OCI-LY7 (cell line): Measurements from ENCODE around the gene DYNLT2. TPM values are rescaled to one million over a fixed set of nuclear protein-coding genes. Genes with fewer than 3 reads are reported as not detected.

ENCODE experiments used
- BruUV-seq: library from RNA; stranded (reverse); fragments of 400-500 nt; replicated peaks from 2 replicates; lab custom pipeline; 2021; lab: Mats Ljungman, UMichigan
- CTCF ChIA-PET: fragments of 300-600 bp; sonication (Branson Sonifier 250); formaldehyde crosslinking; loops from one replicate; lab custom pipeline; 2022; ENCODE audit warnings: antibody characterized with exemption; ENCODE audit not compliant: unreplicated experiment; lab: Charles Lee
- POLR2A ChIA-PET: fragments of 300-600 bp; sonication (Branson Sonifier 250); formaldehyde crosslinking; loops from one replicate; lab custom pipeline; 2022; ENCODE audit warnings: antibody characterized with exemption; lab: Charles Lee
- DNase-seq: peaks from one replicate; pipeline ENCODE4 v3.0.0-alpha.2; 2015; ENCODE audit warnings: low spot score
- H2AFZ ChIP-seq: fragments of 200-600 bp; sonication (generic), shearing (Covaris generic); 2 replicates; pipeline ENCODE4 v1.6.1; 2014; ENCODE audit warnings: mild to moderate bottlenecking, antibody characterized with exemption, low read length, moderate library complexity
- H3K27ac ChIP-seq: fragments of 200-600 bp; sonication (generic); 2 replicates; pipeline ENCODE4 v1.5.1; 2014; ENCODE audit warnings: mixed run types, low read depth, mild to moderate bottlenecking, moderate library complexity, low read length, inconsistent platforms; ENCODE audit not compliant: poor library complexity, severe bottlenecking
- H3K36me3 ChIP-seq: fragments of 200-600 bp; sonication (generic); 2 replicates; pipeline ENCODE4 v1.6.1; 2014; ENCODE audit warnings: mild to moderate bottlenecking, antibody characterized with exemption, low read length, moderate library complexity, mixed read lengths; ENCODE audit not compliant: insufficient read depth
- H3K4me1 ChIP-seq: fragments of 200-600 bp; sonication (generic); 2 replicates; pipeline ENCODE4 v1.5.1; 2014; ENCODE audit warnings: mild to moderate bottlenecking, low read length; ENCODE audit not compliant: insufficient read depth, poor library complexity, severe bottlenecking
- H3K4me2 ChIP-seq: fragments of 200-600 bp; sonication (generic); 2 replicates; pipeline ENCODE4 v1.6.1; 2014; ENCODE audit warnings: mild to moderate bottlenecking, low read length
- H3K4me3 ChIP-seq: fragments of 200-600 bp; sonication (generic); 2 replicates; pipeline ENCODE4 v1.5.1; 2014; ENCODE audit warnings: mild to moderate bottlenecking, low read depth, low read length; ENCODE audit not compliant: poor library complexity, severe bottlenecking
- H3K79me2 ChIP-seq: fragments of 200-600 bp; sonication (generic); 2 replicates; pipeline ENCODE4 v1.6.1; 2016; ENCODE audit warnings: low read depth, mild to moderate bottlenecking, low read length, moderate library complexity, mixed read lengths; ENCODE audit not compliant: insufficient read depth
- H3K9me2 ChIP-seq: fragments of 200-600 bp; sonication (generic); 2 replicates; pipeline ENCODE4 v1.6.1; 2016; ENCODE audit warnings: mild to moderate bottlenecking, low read length, mixed read lengths; ENCODE audit not compliant: insufficient read depth
- H3K9me3 ChIP-seq: fragments of 200-600 bp; sonication (generic); 2 replicates; pipeline ENCODE4 v1.6.1; 2014; ENCODE audit warnings: mild to moderate bottlenecking, mixed run types, low read length, mixed read lengths
- H4K20me1 ChIP-seq: fragments of 200-600 bp; sonication (generic); 2 replicates; pipeline ENCODE4 v1.6.1; 2014; ENCODE audit warnings: mild to moderate bottlenecking, antibody characterized with exemption, low read length, moderate library complexity, mixed read lengths; ENCODE audit not compliant: insufficient read depth
- EZH2phosphoT487 ChIP-seq: fragments of 200-600 bp; sonication (generic); IDR thresholded peaks from 2 replicates; pipeline ENCODE4 v1.6.1; 2018; ENCODE audit warnings: low read depth, borderline replicate concordance, mild to moderate bottlenecking, mixed run types, antibody characterized with exemption, low read length, moderate library complexity, mixed read lengths
- intact Hi-C: fragments of 100-400 bp; cut with micrococcal nuclease; formaldehyde crosslinking; loops from one replicate; pipeline ENCODE4 v1.10.0; 2022; ENCODE audit not compliant: unreplicated experiment
- total RNA-seq, 2 experiments: library from RNA; depleted of rRNA in 1 of 2; stranded (reverse); fragments of >200 nt in 1 of 2; shearing (Covaris generic) in 1 of 2; gene quantifications; 2 replicates each; pipeline ENCODE4 v1.2.3, GENCODE V29; 2014 to 2022
- TF ChIP-seq, protein P1 (sequence below): fragments of 200-600 bp; sonication (generic); conservative IDR thresholded peaks from 2 replicates; pipeline ENCODE4 v1.5.1; 2014; ENCODE audit warnings: mild to moderate bottlenecking, antibody characterized with exemption, low read length, moderate library complexity, mixed read lengths

Gene DYNLT2
- total RNA-seq, 2 experiments from 2014 or later = 6.4 to 7.7 TPM

DNA sequence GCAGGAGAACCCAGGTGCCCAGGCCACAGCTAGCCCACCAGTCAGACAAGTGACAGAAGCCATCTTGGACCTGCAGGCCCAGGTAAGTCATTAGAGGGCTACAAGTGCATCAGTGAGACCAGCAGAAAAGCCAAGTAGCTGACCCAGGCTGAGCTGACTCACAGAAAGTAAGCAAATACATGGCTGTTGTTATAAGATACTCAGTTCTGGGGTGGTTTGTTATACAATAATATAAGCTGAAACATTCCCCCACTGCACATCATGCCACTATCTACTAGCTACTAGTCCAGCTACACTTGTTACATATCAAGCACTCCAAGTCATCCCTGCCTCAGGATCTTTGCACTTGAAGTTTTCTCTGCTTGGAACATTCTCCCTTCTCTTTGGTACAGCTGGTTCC, 10.0 kb downstream of the DYNLT2 start:
- H3K4me1 ChIP-seq = no peaks in the 10 kb centered on the region
- H2AFZ ChIP-seq = no peak overlapping the region
- no peaks in the 10 kb centered on the region for H3K79me2 ChIP-seq
- H4K20me1 ChIP-seq = no peaks in the 10 kb centered on the region
- POLR2A ChIA-PET = interaction anchor here (0.7 to 0.9 kb wide), 2 partner anchors 36 to 863 kb away, joined by 3 read pairs; no protein-coding TSS in a partner anchor
- H3K9me3 ChIP-seq = peaks cover 13% of the 10 kb centered on the region
- no peak overlapping the region for H3K27ac ChIP-seq
- H3K36me3 ChIP-seq = no peaks in the 10 kb centered on the region; the same call in 1 of the 2 replicates
- CTCF ChIA-PET = no interaction called here
- intact Hi-C loops = no loop called here
- BruUV-seq = no TSS peak
- H3K4me2 ChIP-seq = no peak overlapping the region
- DNase-seq = no peak
- TF ChIP-seq EZH2phosphoT487 = no peak
- TF ChIP-seq, protein P1, sequence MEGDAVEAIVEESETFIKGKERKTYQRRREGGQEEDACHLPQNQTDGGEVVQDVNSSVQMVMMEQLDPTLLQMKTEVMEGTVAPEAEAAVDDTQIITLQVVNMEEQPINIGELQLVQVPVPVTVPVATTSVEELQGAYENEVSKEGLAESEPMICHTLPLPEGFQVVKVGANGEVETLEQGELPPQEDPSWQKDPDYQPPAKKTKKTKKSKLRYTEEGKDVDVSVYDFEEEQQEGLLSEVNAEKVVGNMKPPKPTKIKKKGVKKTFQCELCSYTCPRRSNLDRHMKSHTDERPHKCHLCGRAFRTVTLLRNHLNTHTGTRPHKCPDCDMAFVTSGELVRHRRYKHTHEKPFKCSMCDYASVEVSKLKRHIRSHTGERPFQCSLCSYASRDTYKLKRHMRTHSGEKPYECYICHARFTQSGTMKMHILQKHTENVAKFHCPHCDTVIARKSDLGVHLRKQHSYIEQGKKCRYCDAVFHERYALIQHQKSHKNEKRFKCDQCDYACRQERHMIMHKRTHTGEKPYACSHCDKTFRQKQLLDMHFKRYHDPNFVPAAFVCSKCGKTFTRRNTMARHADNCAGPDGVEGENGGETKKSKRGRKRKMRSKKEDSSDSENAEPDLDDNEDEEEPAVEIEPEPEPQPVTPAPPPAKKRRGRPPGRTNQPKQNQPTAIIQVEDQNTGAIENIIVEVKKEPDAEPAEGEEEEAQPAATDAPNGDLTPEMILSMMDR = no peak
- no peaks in the 10 kb centered on the region for H3K9me2 ChIP-seq
- H3K4me3 ChIP-seq = no peak overlapping the region

DNA sequence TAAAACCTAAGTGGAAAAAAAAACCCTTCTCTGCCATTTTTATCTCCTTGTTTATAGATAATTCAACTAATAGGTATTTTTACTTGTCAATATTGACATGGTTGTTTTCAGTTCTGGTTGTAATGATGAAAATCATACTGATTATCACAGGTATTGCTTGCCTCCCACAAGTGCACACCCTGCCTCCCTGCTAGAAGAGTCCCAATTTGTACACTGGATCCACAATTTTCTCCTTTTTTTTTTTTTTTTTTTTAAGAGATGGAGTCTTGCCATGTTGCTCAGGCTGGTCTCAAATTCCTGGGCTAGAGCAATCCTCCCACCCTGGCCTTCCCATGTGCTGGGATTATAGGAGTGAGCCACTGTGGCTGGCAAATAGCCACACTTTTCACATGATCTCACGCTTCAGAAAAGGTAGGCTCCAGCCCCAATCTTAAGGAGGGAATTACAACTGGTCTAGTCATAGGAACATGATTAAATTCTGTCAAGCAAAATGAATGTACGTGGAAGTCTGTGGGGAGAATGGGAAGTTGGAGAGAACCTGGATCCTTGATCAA, 12.3 kb downstream of the DYNLT2 start:
- no peaks in the 10 kb centered on the region for H3K9me3 ChIP-seq
- ChIA-PET CTCF (no interaction called here), POLR2A (no interaction called here)
- H3K4me1 ChIP-seq = no peaks in the 10 kb centered on the region
- no peak overlapping the region for H3K4me3 ChIP-seq
- H3K79me2 ChIP-seq = no peaks in the 10 kb centered on the region
- TF ChIP-seq EZH2phosphoT487 = no peak
- TF ChIP-seq, protein P1 = no peak
- no TSS peak for BruUV-seq
- no peak overlapping the region for H3K27ac ChIP-seq
- H3K4me2 ChIP-seq = no peak overlapping the region
- intact Hi-C loops = no loop called here
- no peaks in the 10 kb centered on the region for H3K9me2 ChIP-seq
- no peaks in the 10 kb centered on the region for H3K36me3 ChIP-seq
- no peaks in the 10 kb centered on the region for H4K20me1 ChIP-seq
- H2AFZ ChIP-seq = no peak overlapping the region
- DNase-seq = no peak

DNA sequence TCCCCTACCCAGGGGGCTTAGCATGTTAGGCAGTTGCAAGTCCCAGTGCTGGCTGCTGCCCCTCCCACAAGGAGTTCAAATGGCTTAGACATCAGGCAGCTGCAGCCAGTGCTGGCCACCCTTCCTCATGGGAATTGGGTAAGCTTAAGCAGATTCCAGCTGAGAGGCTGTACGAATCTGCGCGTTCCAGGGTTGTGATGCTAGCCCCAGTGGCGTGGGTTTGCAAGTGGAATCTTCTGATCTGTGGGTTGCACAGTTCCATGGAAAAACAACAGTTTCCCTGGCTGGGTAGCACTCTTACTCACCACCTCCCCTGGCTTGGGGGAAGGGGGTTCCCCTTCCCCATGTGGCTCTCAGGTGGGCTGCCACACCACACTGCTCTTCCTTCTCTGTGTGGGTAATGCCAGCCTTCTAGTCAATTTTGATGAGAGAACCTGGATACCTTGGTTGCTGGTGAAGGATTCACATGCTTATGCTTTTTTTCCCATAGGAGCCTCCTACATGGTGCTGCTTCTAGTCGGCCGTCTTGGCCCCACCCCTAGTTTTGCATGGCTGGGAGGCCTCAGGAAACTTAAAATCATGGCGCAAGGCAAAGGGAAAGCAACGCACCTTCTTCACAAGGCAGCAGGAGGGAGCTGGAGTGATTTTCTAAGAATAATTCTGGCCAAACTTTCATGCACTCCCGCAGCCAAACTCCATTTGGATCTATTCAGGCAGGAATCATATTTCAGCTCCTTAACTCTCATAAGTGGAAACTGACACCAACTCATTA, 13.0 kb downstream of the DYNLT2 start:
- intact Hi-C loops = no loop called here
- Histone ChIP-seq H3K4me2 (no peak overlapping the region), H3K4me3 (no peak overlapping the region), H3K79me2 (no peaks in the 10 kb centered on the region), H2AFZ (no peak overlapping the region), H3K27ac (no peak overlapping the region), H3K4me1 (no peaks in the 10 kb centered on the region), H3K9me3 (no peaks in the 10 kb centered on the region), H3K9me2 (no peaks in the 10 kb centered on the region), H4K20me1 (no peaks in the 10 kb centered on the region), H3K36me3 (no peaks in the 10 kb centered on the region)
- TF ChIP-seq EZH2phosphoT487 = no peak
- TF ChIP-seq, protein P1 = no peak
- CTCF ChIA-PET = no interaction called here
- no peak for DNase-seq
- POLR2A ChIA-PET = interaction anchor here (0.6 to 1.1 kb wide), 2 partner anchors 28 to 60 kb away, joined by 4 read pairs; no protein-coding TSS in a partner anchor
- BruUV-seq = no TSS peak
